ENCODE measurements around the gene FITM1.

GRCh38 chr14:24165785-24166184 lies 35.3 kb downstream of the FITM1 start:
- TF ChIP-seq CTCF (optimal IDR thresholded peaks at IDR 0.05 in 1 of 3, IDR thresholded peaks at IDR 0.05 in 1 of 3, conservative IDR thresholded peaks at IDR 0.05 in 1 of 3; ENCODE audit: extremely low read depth in 1 of 3, insufficient read depth in 2 of 3, low read length in 3 of 3) (no peak), EZH2 (IDR thresholded peaks at IDR 0.05; ENCODE audit: low read length) (no peak)
